Measurements from ENCODE around the gene TANC1. TPM values are rescaled to one million over a fixed set of nuclear protein-coding genes. Genes with fewer than 3 reads are reported as not detected.

TANC1 gene
- total and polyA plus RNA-seq, 2 donors (not counting 3 experiments of a cell fraction or from before 2014, with no cell fraction given): 58.9 to 99.4 TPM

DNA sequence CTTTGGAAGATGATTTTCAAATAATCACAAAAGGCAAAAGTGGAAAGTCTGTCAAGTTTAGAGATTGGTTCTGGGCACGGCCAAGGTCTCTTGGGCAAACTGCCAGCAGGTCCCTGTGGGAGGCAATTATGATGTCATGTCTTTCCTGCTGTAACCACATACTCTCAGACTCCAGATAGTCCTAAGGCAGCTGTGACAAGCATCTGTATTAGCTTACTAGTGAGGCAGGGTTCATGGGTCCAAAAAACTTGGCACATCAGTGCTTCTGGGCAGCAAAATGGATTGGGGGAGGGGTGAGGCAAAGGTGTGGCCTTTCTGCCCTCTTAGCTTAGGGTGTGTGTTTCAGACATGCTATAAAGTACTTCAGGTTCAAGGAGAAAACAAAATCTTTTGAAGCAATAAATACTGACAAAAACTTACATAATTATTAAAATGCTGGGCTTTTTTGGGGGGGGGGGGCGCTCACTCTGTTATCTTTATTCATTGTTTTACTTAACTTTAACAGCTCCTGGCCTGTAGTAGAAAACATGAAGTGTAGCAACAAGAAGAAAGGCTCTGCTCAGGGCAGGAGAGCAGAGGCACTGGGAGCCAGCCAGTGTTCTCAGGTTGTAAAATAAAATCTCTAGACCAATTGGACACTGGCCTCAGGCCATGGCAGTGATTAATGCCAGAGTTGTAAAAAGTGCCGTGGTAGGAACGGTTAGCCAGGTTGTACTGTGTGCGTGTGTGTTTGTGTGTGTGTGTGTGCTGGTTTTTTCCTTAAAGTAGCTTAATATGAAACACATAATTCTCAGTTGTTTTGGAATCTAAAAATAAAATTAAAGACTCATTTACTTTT, 14.3 kb upstream of the TANC1 start:
- intact Hi-C loops (cut with micrococcal nuclease): loop anchor here (1.0 kb wide), 2 partner anchors 14 to 17 kb away; partner anchors contain the start of gene TANC1
- no peak overlapping the region for H3K4me3 ChIP-seq (replicated peaks in 1 of 3; ENCODE audit: insufficient read depth in 1 of 3, low read depth in 1 of 3, low read length in 3 of 3)
- no peaks in the 10 kb centered on the region for H3K9me3 ChIP-seq (replicated peaks; ENCODE audit: control insufficient read depth, insufficient read depth, low read length)
- H4K20me1 ChIP-seq (replicated peaks; ENCODE audit: control insufficient read depth, extremely low read depth, insufficient read depth, low read length): no peaks in the 10 kb centered on the region
- DNase-seq (ENCODE audit: low read depth, low spot score) (peak; percentile 91), FAIRE-seq (peak; percentile 88)
- no peaks in the 10 kb centered on the region for H3K79me2 ChIP-seq (ENCODE audit: control insufficient read depth, insufficient read depth, low read length)
- no peaks in the 10 kb centered on the region for H3K27me3 ChIP-seq (ENCODE audit: control insufficient read depth in 2 of 2, insufficient read depth in 2 of 2, low read length in 2 of 2)
- H3K27ac ChIP-seq (ENCODE audit: insufficient read depth, low read depth, low read length): peak overlapping the region; percentile 60
- ChIA-PET CTCF (interaction anchor here (0.6 to 3.1 kb wide), 9 partner anchors 9 to 164 kb away, joined by 3 to 14 read pairs (median 3); no protein-coding TSS in a partner anchor), POLR2A (no interaction called here)
- H3K9ac ChIP-seq (replicated peaks; ENCODE audit: extremely low read depth, insufficient read depth, low read length): peak overlapping the region; percentile 11
- no peaks in the 10 kb centered on the region for H3K9me1 ChIP-seq (replicated peaks; ENCODE audit: control insufficient read depth, extremely low read depth, insufficient read depth, low read length)
- no peak overlapping the region for H2AFZ ChIP-seq (ENCODE audit: low read depth, low read length)
- dilution Hi-C loops (cut with MboI; ENCODE audit: extremely low pct_ligation_motif_present, low sequenced_read_pairs): no loop called here
- H3K36me3 ChIP-seq (ENCODE audit: control insufficient read depth in 2 of 2, extremely low read depth in 1 of 2, insufficient read depth in 2 of 2, low read length in 2 of 2): no peaks in the 10 kb centered on the region
- peak overlapping the region; percentile 48 for H3K4me2 ChIP-seq (ENCODE audit: insufficient read depth, low read length)
- peaks cover 14% of the 10 kb centered on the region for H3K4me1 ChIP-seq (ENCODE audit: control insufficient read depth, extremely low read depth, insufficient read depth, low read length)
- TF ChIP-seq EZH2 (IDR thresholded peaks at IDR 0.05; ENCODE audit: borderline replicate concordance, low read depth, low read length, severe bottlenecking): no peak
- TF ChIP-seq, protein P1, sequence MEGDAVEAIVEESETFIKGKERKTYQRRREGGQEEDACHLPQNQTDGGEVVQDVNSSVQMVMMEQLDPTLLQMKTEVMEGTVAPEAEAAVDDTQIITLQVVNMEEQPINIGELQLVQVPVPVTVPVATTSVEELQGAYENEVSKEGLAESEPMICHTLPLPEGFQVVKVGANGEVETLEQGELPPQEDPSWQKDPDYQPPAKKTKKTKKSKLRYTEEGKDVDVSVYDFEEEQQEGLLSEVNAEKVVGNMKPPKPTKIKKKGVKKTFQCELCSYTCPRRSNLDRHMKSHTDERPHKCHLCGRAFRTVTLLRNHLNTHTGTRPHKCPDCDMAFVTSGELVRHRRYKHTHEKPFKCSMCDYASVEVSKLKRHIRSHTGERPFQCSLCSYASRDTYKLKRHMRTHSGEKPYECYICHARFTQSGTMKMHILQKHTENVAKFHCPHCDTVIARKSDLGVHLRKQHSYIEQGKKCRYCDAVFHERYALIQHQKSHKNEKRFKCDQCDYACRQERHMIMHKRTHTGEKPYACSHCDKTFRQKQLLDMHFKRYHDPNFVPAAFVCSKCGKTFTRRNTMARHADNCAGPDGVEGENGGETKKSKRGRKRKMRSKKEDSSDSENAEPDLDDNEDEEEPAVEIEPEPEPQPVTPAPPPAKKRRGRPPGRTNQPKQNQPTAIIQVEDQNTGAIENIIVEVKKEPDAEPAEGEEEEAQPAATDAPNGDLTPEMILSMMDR (IDR thresholded peaks at IDR 0.05; ENCODE audit: extremely low read depth in 1 of 2, insufficient read depth in 1 of 2, low read depth in 1 of 2, low read length in 2 of 2): no peak
- no peak for TF ChIP-seq GATA2 (IDR thresholded peaks at IDR 0.05; ENCODE audit: insufficient read depth, insufficient read length, low read depth, low read length)
- TF ChIP-seq POLR2A (IDR thresholded peaks at IDR 0.05; ENCODE audit: low read depth, low read length): no peak
- TF ChIP-seq, protein P2, sequence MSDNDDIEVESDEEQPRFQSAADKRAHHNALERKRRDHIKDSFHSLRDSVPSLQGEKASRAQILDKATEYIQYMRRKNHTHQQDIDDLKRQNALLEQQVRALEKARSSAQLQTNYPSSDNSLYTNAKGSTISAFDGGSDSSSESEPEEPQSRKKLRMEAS (IDR thresholded peaks at IDR 0.05; ENCODE audit: insufficient read depth, insufficient read length): no peak
- peak; percentile 47 for TF ChIP-seq POLR2AphosphoS5 (IDR thresholded peaks at IDR 0.05; ENCODE audit: insufficient read depth, low read depth, low read length)
- TF ChIP-seq JUN (IDR thresholded peaks at IDR 0.05; ENCODE audit: borderline replicate concordance, insufficient read depth, insufficient read length, low read depth): peak; percentile 78
- peak; percentile 15 for TF ChIP-seq FOS (IDR thresholded peaks at IDR 0.05; ENCODE audit: borderline replicate concordance, insufficient read depth, low read length)
- no peak for TF ChIP-seq MYC (IDR thresholded peaks at IDR 0.05; ENCODE audit: low read depth, low read length)
- no TSS peak for BruUV-seq (replicated peaks)
